NOMO-1 (cell line): Measurements from ENCODE around the gene PHF23.

ENCODE experiments used
- DNase-seq, 2 experiments: peaks; one replicate each; lab custom pipeline; 2025; ENCODE audit not compliant: unreplicated experiment in 2 of 2; lab: John Stamatoyannopoulos, UW

PHF23 gene

DNA sequence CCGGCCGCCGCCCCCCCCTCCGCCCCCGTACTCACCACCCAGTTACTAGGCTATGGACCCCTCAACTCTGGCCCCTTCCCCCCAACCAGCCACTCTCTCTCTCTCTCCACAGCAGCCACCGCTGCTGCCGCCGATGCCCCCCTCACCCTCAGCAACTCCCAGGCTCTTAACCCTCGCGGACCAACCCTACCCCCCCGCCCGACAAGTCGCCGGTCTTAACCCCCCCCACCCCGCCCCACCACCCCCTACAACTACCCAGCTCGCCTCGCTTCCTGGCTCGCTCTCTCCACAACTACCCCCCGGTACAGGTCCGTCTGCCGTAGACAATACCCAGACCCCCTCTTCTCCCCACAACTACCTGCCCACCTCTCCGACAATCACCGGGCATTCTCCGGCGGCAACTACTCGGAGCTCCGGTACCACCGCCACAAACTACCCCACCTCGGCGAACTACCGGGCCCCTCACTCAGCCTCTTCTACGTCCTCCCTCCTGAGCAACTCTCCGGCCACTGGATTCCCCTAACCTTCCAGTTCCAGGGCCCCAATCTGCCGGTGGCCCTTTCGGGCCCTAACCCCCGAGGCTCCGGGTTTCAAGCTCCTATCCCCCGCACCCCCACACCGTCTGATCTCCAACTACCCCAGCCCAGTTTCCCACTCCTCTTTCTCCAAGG is 702 bp downstream of the PHF23 start:
- no peak for DNase-seq

DNA sequence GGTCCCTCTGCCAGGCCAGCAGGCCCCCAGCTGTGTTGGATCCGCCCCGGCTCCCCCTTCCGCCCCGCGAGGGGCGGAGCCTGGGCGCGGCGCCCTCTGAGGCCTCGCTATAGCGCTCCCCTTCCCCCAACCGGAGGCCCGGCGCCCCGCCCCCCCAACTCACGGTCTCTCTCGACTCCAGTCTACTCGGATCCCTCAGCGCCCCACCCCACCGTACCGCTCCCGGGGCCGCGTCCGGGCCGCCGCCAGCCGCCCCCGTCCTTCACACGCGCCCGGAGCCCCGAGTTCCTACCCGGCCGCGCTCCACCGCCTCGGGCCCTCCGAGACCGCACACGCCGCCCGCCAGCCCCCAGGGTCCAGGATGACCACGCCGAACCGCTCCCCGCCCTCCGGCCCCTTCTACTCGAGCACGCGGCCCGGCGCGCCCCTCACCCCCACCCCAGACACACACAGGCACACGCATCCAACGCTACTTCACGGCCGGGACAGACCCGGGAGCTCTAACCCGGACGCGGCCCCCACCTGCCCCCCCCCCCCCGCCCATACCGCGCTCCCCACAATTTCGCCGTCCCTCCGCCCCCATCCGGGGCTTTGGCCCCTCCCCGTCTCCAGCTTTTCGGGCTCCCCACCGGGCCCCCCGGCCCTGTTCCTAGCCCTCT is 1.4 kb downstream of the PHF23 start:
- DNase-seq: peak; percentile 30 to 58

DNA sequence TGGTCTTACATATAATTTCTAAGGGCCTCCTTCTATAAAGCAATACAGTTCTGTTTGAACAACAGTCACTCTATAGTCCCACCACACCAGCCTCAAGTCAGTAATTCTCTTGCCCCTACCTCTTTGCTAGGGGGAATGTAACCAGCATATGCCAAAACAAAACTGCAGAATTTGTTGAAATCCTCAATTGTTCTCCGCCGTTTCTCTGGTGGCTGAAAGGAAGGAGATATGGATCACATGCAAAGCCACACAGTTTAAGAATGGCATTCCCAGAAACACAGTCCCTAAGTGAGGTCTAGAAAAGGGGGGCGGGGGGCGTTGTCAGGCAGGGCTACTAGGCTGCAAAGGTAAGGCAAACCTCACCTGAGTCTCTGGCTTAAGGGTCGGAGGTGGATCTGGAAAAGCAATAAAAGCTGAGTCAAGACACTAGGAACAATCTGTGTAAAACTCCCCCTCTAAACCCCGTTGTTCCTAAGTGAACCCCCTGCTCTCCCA is 1.9 kb downstream of the PHF23 start:
- no peak for DNase-seq

DNA sequence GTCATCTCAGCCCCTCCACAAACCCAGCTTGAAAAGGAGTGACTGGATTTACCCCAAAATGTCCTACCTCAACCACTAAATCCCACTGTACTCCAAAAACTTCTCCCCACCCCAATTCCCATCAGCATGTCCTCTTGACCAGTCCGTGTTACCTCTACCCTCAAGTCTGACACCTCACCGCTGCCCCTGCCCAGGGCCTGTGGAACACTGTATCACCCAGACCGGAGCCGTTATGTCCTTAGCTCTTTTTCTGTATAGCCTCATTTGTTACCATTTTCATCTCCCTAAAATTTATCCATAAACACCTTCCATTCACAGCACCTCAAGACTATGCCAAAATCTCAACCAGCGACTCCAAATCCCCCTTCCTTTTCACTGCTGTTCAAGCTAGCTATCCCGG is 2.4 kb downstream of the PHF23 start:
- DNase-seq: no peak

DNA sequence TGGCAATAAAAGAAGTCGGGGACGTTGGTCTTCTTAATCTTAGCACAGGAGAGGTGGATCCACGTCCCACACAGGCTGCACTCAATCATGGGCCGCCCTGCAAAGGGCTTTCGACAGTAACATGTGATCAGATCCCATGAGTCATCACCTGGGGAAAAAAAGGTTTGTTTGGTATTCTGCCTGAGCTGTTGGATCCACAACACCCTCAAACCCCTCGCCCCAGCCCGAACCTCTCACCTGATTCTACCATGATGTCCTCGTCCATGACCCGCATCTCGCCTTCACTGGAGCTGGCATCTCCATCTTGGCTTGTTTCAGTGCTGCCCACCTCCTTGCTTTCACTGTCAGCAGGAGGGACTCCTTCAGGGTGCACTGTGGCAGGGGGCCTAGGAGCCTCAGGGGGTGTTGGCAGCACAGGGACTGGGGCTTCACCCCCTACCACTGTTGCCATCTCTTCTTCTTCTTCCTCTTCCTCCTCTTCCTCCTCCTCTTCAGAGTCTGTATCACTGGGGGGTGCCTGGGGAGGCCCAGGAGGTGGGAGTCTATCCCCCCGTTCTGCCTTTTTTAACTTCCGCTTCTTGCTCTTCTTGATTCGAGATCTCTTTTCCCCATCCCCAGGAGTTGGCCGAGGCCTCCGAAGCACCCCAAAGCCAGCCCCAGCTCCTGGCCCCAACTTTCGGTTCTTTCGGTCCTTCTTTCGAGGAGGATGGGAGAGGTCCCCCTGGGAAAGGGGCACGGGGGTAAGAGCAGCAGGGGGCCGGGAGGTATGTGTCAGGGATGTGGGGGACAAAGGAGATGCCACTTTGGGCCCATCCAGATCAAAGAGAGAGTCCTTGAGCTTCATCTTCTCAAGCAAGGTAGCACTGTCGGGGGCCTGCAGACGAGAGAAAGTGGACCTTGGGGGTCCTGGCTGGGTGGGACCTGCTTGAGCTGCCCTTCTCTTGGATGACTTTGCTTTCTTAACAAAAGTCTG is 3.3 kb downstream of the PHF23 start:
- DNase-seq: no peak

DNA sequence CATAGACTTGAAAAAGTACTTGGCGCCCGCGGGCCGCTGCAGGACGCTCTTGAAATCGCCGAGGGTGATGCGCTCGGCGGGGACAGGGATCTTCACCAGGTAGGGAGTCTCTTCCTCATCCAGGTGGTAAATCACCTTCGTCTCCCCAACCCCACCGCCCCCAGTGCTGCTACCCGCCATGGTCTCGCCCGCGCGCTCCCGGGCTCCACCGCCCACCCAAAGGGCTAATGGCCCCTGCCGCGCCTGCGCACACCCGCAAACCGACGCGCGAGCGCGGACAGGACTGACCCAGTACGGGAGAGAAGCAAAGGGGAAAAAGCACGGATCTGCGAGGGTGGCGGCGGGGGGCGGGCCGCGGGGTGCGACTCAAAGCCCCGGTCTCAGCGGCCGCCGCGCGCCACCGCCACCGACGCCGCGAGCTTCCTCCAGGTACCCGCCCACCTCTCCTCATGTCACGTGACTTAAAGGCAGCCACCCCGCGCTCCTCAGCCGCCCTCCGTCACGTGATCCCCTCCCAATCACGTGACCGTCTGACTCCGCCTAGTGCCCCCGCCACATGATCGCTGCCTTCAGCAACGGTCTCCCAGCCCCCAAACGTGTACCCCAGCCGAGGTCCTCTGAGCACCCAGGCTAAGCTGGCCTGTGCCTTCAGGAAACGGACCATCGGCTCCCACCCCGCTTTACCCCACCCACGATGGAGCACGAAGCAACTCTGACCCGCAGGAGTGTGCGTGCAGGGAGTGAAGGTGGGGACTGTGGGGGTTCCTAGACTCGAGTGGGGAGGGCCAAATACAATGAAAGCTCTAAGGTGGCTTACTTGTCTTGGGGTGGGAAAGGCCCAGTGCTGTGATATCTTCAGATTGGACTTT is 4.9 kb downstream of the PHF23 start, which contains the start of gene DVL2:
Gene DVL2, minus strand, starts transcription at position 435 of the 869 bp plus-strand sequence. Its CDS starts 255 bp downstream, at position 180.
- peak; percentile 93 to 96 for DNase-seq

DNA sequence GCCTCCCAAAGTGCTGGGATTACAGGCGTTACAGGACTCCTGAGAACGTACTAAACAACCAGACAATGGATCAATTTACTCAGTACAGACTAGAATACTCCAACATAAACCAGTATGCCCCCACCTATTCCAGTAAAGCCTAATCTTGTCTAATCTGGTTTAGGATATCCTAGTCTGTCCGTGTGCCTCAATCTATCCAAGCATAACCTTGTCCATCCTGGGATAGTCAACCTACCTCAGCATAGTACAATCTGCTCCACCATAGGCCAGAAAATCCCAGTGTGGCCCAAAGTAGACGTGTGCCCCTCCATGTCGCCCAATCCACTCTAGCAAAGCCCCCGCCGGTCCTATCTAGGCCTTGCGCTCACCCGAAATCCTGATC is 5.6 kb downstream of the PHF23 start:
- DNase-seq: no peak

DNA sequence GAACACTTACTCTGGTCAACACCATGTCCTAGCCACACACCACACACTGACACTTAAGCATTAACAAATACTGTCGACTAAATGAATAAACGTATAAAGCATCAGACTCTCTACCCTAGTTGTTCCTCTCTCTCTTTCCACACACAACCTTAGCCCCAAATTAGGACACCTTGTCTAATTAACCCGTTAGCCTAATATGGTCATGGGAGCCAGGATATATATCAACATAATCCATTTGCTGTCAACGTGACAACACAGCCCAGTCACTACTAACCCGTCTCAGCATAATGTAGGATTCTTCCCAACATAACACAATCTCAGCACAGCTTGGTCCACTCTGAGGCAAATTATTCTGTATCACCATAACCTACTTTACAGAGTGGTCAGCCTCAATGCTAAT is 7.1 kb downstream of the PHF23 start:
- no peak for DNase-seq

DNA sequence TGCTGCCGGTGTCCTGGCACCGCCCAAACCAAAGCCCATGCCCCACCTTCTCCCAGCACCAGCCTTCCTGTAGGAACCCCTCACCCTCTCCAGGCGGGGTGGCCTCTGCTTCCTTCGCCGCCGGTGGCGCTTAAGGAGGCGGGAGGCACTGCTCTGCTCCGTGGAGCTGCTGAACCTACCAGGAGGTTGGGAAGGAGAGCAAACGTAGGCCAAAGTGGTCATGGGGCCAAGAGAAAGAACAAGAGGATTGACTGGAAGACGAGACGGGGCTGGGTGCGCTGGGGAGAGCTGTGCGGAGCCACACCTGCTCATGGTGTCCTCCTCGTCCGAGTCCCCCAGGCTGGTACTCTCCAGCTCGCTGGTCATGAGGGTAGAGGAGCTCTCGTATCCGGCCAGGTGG is 9.8 kb downstream of the PHF23 start:
- DNase-seq: no peak

DNA sequence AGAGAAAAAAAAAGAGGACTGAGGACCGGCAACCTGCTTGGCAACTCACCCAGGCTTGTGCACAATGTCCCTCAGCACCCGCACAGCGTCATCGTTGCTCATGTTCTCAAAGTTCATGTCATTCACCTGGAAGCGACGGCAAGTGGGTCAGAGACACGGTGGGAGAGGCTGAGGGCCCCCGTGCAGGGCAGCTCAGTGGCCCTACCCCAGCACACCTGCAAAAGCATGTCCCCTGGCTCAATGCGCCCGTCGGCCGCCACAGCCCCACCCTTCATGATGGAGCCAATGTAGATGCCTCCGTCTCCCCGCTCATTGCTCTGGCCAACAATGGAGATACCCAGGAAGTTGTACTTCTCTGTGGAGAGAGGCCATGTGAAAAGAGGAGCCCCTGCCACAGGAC is 10.3 kb downstream of the PHF23 start:
- no peak for DNase-seq

DNA sequence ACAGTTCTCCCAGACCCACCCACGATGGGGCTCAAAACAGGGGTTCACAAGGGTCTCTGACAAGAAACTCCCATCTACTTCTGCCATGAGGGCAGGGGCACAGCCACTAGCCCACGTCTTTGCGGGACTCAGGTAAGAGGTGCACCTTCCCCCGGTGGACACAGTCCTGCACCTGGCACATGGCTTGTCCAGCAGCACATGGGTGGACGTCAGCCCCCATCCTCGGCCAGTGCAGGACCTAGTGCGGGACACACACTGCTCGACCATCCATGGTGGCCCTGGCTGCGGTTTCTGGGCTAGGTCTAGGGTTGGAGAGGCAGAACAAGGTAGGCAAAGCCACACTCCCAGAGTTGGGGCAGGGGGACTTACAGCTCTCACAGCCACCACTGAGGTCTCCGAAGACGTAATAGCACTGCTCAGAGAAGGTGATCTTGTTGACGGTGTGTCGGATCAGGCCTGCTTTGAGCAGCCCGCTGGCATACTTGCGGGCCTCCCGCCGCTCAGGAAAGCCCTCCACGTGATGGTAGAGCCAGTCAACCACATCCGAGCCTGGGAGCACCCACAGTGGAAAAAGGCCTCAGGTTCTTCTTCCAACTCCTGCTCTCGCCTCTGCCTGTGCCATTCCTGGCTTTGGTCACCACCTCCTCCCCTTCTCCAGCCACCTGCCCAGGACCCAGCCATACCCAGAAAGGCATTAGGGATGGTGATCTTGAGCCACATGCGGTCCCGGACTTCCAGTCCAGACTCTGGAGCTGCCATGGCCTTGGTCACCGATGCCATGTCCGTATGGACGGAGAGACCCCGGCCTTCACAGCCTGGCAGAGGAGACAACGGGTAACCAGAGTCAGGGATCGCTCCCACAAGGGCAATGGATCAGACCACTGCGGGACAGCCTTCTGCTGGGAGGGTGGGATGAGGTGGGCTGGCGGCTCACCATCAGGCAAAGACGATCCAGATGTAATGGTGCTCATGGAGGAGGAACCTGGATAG is 12.2 kb downstream of the PHF23 start:
- DNase-seq: no peak

DNA sequence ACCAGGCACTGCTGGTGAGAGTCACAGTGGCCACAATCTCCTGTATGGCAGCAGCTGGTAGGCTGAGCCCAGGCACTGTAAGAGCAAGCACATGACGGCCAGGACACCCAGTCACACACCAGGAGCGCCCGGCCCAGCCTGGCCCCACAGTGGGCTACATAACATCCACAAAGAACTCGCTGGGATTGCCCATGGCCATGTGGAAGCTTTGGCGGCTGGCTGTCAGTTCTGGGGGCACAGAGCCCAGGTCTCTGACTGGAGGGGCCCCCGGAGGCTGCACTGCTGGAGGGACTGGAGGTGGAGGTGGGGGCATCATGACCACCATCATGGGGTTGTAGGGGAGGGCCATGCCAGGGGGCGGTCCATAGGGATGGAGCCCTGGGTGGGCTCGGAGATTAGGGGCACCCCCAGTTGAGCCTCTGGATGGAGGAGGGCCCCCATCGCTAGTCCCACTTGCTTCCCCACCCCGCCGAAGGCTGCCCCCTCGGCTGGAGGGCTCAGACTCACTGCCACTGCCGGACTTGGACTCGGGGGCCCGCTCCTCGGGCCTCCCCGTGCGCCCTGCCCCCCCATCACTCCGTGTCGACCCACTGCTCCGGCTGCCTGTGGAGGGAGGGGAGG is 13.4 kb downstream of the PHF23 start:
- no peak for DNase-seq

DNA sequence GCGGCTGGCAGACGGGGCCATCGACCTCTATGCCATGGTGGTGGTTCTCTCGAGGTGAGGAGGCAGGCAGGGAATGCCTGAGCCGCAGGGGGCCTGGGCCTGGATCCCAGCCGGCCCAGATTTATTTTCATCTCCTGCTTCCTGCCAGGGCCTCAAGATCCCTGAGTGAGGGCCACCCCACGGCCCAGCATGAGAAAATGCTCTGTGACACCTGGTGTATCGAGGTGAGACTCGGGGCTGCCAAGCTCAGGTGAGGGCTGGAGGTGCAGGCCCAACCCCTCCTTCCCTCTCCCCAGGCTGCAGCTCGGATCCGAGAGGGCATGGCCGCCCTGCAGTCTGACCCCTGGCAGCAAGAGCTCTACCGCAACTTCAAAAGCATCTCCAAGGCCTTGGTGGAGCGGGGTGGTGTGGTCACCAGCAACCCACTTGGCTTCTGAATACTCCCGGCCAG is 14.6 kb downstream of the PHF23 start:
- no peak for DNase-seq

DNA sequence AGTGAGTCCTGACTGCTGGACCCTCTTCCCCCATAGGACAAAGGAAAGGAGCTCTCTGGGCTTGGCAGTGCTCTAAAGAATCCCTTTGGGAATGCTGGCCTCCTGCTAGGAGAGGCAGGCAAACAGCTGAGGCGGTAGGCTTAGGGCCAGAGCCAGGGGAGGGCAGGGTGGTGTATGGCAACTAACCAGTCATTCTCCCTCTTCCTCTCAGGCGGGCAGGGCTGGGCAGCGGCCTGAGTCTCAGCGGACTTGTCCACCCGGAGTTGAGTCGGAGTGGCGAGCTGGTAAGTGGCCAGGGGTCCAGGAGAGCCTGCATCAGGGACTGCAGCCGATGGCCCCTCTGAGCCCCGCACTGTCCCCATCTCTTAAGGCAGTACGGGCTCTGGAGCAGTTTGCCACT is 15.1 kb downstream of the PHF23 start:
- no peak for DNase-seq

DNA sequence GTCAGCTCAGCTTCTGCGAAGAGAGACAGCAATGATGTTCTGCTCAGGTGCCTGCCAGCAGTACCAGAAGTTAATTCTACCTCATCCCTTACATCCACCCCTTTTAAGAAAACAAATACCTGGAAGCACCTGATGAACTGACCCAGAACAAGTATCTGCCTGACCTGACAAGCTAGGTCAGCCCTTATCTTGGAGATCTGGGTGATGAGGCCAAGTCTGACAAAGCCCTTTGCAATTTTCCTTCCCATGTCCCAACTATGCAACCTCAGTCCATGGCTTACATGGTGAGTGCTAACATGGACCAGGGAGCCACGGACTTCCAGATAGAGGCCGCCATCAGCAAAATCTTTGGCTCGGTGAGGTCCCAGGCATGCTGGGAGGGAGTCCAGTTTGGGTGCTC is 15.9 kb downstream of the PHF23 start:
- no peak for DNase-seq

DNA sequence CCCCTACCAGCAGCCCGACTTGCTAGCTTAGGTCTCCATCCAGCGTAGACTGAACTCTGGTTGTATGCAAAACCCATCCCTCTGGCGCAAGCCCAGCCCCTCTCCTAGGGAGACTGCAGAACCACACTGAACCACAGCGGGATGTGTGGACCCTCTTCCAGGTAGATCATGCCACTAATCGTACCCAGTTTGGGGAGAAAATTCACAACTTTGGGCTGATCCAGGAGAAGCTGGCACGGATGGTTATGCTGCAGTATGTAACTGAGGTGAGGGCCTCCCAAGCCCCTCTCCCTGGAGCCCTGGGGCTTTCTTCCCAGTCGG is 16.3 kb downstream of the PHF23 start:
- no peak for DNase-seq

DNA sequence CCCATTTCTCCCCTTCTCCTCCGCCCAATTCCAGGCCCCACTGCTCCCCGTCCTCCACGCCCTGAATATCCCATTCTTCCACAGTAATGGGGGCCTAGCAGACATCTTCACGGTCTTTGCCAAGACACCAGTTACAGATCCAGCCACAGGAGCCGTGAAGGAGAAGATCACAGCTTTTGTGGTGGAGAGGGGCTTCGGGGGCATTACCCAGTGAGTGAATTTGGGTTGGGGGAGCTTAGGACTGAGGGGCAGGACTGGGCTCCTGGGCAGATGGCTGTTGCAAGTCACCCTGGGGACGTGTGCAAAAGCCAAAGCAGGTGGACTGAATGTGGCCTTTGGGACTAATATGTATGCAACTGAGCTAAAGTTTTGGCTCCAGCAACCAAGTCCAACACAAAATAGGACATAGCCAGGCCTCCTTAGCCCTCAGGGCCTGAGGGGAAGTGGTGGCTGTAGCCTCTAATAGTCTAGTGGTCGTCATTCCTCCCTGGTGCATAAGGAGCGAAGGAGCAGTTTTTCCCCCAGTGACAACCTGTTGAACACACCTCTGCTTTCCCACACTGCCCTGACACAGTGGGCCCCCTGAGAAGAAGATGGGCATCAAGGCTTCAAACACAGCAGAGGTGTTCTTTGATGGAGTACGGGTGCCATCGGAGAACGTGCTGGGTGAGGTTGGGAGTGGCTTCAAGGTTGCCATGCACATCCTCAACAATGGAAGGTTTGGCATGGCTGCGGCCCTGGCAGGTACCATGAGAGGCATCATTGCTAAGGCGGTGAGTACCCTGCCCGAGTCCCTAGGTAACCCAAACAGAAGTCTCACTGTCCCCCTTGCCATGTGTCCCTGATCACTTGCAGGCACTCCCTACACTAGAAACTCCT is 16.9 kb downstream of the PHF23 start:
- DNase-seq: no peak
